Mucosa of descending colon (tissue), 3 donors: ENCODE data around the gene KCNK17. TPM values are rescaled to one million over a fixed set of nuclear protein-coding genes. Genes with fewer than 3 reads are reported as not detected.

Experiments
- ATAC-seq: fragments of 200-7000 bp; cut with Tn5 transposase; one replicate; pipeline ENCODE4 v1.9.1; 2020; ENCODE audit warnings: mild to moderate bottlenecking, moderate library complexity
- DNase-seq, 3 donors: peaks; one replicate each; pipeline ENCODE4 v3.0.0-alpha.2; 2020
- H3K36me3 ChIP-seq: fragments of 200-600 bp; one replicate; pipeline ENCODE4 v1.8.0; 2021; ENCODE audit warnings: low read depth, mild to moderate bottlenecking
- H3K4me1 ChIP-seq: fragments of 200-600 bp; one replicate; pipeline ENCODE4 v1.8.0; 2021; ENCODE audit warnings: low read depth, mild to moderate bottlenecking
- H3K4me3 ChIP-seq: fragments of 200-600 bp; one replicate; pipeline ENCODE4 v1.8.0; 2021; ENCODE audit warnings: mild to moderate bottlenecking
- H3K9me3 ChIP-seq: fragments of 200-600 bp; one replicate; pipeline ENCODE4 v1.8.0; 2021; ENCODE audit warnings: mild to moderate bottlenecking
- intact Hi-C, 2 donors: fragments of 100-400 bp; cut with DNase I in 1 of 2; cut with micrococcal nuclease in 1 of 2; formaldehyde crosslinking; loops; one replicate each; pipeline versions ENCODE4 v1.11.0 to v1.11.1; 2022; cut with DNase I, micrococcal nuclease
- total RNA-seq, 3 donors: library from RNA; stranded (reverse); fragmentation: NEBNext Ultra II Directional in 2 of 3; extraction: Animal tissue kit (Norgen Biotek cat#: 25700) in 2 of 3; gene quantifications; one replicate each; pipeline versions ENCODE4 v1.2.1 to v1.2.4, GENCODE V29; 2021 to 2023
- TF ChIP-seq, protein P1 (sequence below): fragments of 200-600 bp; IDR thresholded peaks from one replicate; pipeline ENCODE4 v1.8.0; 2022; ENCODE audit warnings: antibody characterized with exemption, mild to moderate bottlenecking
- donor health status: DM: no; HTN: no; CAD: no; lungs with moderate emphysema.
- donor health status: DM: no; HTN: no; CAD: no.
- donor health status: DM: no; HTN: yes; CAD: no.

The KCNK17 gene
- total RNA-seq, 3 donors from 2014 or later, result 0.24 to 0.63 TPM; not detected in 1

DNA sequence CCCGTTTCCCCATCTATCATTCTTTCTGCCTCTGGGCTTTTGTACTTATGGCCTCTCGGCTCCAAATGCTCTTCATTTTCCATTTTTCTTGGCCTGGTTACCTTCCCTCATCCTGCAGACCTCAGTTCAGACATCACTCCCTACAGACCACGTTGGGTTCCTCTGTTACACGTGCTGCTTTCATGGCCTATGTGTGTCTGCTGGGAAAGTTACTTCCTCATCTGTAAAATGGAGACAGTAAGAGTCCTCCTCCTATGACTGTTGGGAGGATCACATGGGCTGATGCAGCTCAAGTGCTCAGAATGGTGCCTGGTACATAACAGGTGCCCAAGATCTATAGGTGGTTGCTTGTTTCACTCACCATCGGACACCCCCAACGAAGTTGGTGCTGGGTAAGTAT, 13.5 kb downstream of the KCNK17 start:
- Histone ChIP-seq H3K4me1 (no peaks in the 10 kb centered on the region), H3K4me3 (no peak overlapping the region), H3K9me3 (no peaks in the 10 kb centered on the region), H3K36me3 (no peaks in the 10 kb centered on the region)
- DNase-seq (no peak), ATAC-seq (no peak)
- intact Hi-C loops, result loop anchor here in 1 of 2 donors (10.0 kb wide), 2 partner anchors 326 to 426 kb away; no protein-coding TSS in a partner anchor
- TF ChIP-seq, protein P1, sequence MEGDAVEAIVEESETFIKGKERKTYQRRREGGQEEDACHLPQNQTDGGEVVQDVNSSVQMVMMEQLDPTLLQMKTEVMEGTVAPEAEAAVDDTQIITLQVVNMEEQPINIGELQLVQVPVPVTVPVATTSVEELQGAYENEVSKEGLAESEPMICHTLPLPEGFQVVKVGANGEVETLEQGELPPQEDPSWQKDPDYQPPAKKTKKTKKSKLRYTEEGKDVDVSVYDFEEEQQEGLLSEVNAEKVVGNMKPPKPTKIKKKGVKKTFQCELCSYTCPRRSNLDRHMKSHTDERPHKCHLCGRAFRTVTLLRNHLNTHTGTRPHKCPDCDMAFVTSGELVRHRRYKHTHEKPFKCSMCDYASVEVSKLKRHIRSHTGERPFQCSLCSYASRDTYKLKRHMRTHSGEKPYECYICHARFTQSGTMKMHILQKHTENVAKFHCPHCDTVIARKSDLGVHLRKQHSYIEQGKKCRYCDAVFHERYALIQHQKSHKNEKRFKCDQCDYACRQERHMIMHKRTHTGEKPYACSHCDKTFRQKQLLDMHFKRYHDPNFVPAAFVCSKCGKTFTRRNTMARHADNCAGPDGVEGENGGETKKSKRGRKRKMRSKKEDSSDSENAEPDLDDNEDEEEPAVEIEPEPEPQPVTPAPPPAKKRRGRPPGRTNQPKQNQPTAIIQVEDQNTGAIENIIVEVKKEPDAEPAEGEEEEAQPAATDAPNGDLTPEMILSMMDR, result no peak

DNA sequence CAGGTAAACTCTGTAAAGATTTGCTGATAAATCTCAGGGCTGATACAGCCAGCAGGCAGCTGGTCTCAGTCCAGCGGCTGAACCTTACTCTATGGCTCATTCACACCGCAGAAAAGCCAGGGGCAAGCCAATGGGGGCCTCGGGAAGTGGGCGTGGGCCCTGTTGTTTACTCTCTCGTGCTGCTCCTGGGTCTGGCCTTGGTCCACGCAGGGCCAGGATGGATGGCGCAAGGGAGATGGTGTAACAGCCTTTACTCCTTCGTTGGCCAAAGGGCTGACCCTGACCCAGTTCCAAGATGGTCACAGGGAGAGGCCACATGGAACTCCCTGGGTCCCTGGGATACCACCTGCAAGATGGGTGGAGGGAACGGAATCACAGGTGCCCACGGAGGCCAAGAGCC, 16.2 kb downstream of the KCNK17 start:
- intact Hi-C loops, result no loop called here
- no peak for ATAC-seq
- Histone ChIP-seq H3K4me1 (no peaks in the 10 kb centered on the region), H3K36me3 (no peaks in the 10 kb centered on the region), H3K4me3 (no peak overlapping the region), H3K9me3 (no peaks in the 10 kb centered on the region)
- DNase-seq, result no peak
- TF ChIP-seq, protein P1, result no peak

DNA sequence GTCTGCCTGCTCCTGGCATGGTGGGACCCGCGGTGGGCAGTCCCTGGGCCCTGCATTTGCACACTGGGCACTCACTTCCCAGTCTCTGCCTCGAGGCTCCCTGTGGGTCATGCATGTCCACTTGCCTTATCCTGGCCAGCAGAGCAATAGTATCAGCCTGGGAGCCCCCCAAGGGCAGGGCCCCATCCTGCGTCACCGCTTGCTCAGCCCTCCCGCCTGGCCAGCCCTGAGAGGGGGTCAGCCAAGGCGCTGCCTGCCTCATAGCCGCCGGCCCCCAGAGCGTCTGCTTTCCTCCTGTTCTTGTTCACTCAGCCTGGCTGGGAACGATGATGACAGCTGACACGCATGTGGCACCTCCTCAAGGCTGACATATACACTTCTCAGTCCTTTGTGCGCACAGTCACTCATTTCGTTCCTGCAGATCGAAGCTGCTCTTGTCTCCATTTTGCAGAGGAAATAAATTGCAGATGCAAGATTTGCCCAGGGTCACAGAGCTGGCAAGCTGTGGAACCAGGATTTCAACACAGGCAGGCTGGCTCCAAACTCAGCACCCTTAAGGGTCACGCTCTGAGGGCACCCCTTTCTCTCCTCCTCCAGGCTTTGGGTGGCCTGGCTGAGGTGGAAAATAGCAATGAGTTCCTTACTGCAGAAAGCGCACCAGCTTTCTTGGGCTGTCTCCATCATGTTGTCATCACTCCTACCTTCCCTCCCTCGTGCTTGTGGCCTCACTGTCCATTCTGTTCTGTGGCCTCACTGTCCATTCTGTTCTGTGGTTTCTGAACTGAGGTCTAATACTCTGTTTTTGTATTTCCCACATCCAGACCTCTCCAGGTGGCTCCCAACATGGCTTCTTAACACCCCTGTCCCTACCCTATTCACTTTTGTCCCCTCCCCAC, 17.2 kb downstream of the KCNK17 start:
- ATAC-seq, result no peak
- intact Hi-C loops, result no loop called here

DNA sequence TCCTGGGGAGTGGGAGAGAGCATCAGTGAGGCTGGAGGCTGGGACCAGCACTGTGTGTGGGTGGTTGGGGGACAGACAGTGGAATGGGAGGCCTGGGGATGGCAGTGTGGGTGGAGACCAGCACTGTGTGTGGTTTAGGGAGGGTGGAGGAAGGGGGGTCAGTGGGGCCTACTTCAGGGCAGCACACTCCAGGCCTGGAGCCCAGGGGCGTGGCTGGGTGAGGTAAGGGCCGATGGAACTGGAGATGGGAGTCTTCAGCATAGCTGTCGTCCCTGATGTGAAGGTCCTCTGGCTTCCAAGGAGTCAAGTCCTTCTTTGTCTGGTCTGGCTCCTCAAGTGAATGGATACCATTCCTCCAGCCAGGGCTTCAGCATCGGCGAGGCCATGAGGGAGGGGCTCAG, 18.6 kb downstream of the KCNK17 start:
- Histone ChIP-seq H3K36me3 (no peaks in the 10 kb centered on the region), H3K4me1 (no peaks in the 10 kb centered on the region), H3K9me3 (no peaks in the 10 kb centered on the region), H3K4me3 (no peak overlapping the region)
- peak in 2 of 3 donors; percentile 31 to 39 for DNase-seq
- intact Hi-C loops, result no loop called here
- TF ChIP-seq, protein P1, result no peak
- ATAC-seq, result peak; percentile 59

More for the DNA sequence above, 17.2 kb downstream of the KCNK17 start:
- TF ChIP-seq, protein P1, result no peak
- no peaks in the 10 kb centered on the region for H3K4me1 ChIP-seq
- no peak overlapping the region for H3K4me3 ChIP-seq
- peak in 1 of 3 donors; percentile 53 for DNase-seq
- no peaks in the 10 kb centered on the region for H3K36me3 ChIP-seq
- H3K9me3 ChIP-seq, result no peaks in the 10 kb centered on the region

DNA sequence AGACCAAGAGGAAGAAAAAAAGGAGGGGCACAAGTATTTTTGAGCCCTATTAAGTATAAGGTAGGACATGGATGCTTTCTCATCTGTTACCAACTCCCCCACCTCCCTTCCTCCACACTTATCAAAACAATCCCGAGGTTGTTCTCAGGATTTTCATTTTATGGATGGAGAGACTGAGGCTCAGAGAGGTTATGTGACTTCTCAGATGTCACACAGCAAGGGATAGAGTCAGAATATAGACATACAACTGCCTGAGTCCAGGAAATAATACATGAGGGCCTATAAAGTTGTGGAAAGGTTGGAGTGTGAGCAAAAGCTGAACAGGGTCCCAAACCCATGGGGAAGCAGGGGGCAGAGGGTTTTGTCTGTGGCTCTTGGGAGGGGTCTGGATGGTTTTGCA, 19.3 kb downstream of the KCNK17 start:
- Histone ChIP-seq H3K4me1 (no peaks in the 10 kb centered on the region), H3K36me3 (no peaks in the 10 kb centered on the region), H3K4me3 (no peak overlapping the region), H3K9me3 (no peaks in the 10 kb centered on the region)
- TF ChIP-seq, protein P1, result no peak
- ATAC-seq (no peak), DNase-seq (no peak)
- intact Hi-C loops, result no loop called here
